ENCODE data around the gene DIRAS3.
"Not testable (repeated sequence)": the region's sequence is repeated elsewhere in the genome, so short reads cannot be mapped to it uniquely, and the experiment has no call there.

Gene DIRAS3

DNA sequence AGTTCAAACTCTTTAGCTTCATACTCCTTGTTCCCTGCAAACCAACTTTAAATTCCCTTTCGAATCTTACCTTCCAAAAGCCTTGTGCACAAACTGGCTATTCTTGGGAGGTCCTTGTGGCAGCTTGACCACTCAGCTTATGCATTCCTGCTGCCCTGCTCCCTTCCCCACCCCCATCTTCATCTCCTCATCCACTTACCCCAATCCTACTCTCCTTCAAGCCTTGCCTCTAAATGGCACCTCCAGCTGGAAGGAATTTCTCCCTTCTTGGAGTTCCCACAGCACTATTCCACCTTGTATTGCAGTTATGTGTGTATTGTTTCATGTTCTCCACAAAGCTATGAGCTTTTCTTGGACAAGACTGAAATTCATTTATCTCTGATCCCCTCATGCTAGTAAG, 15.3 kb upstream of the DIRAS3 start:
- Histone ChIP-seq H3K27ac (ENCODE audit: low read depth, low read length) (no peak overlapping the region), H2AK5ac (ENCODE audit: low read length) (no peak overlapping the region), H3K4me2 (ENCODE audit: low read length) (no peak overlapping the region), H3K18ac (ENCODE audit: low read length) (no peak overlapping the region), H4K12ac (ENCODE audit: low read depth, low read length) (no peak overlapping the region), H3K36me3 (ENCODE audit: control insufficient read depth in 1 of 2, insufficient read depth in 2 of 2, low read length in 2 of 2) (no peaks in the 10 kb centered on the region), H2BK5ac (ENCODE audit: low read depth, low read length, poor library complexity) (no peak overlapping the region), H3K23ac (ENCODE audit: low read length) (peak overlapping the region; percentile 71), H3K9ac (ENCODE audit: low read length) (no peak overlapping the region), H3K4me3 (ENCODE audit: low read depth, low read length) (no peak overlapping the region), H3K4me1 (ENCODE audit: control insufficient read depth in 1 of 2, insufficient read depth in 2 of 2, low read length in 2 of 2) (no peaks in the 10 kb centered on the region), H3K79me1 (ENCODE audit: low read length) (no peaks in the 10 kb centered on the region), H2BK12ac (ENCODE audit: low read length) (no peak overlapping the region), H3K4ac (ENCODE audit: low read depth, low read length) (no peak overlapping the region), H4K91ac (ENCODE audit: low read depth, low read length) (no peak overlapping the region), H3K14ac (ENCODE audit: low read length) (no peak overlapping the region), H3K27me3 (ENCODE audit: insufficient read depth, low read length) (no peaks in the 10 kb centered on the region), H3K79me2 (ENCODE audit: control insufficient read depth, insufficient read depth, low read length, poor library complexity) (no peaks in the 10 kb centered on the region), H2BK120ac (ENCODE audit: insufficient read depth, low read length, poor library complexity) (no peak overlapping the region), H2AFZ (ENCODE audit: insufficient read depth, low read length, poor library complexity) (no peak overlapping the region), H4K8ac (ENCODE audit: low read depth, low read length) (no peak overlapping the region), H3K9me3 (ENCODE audit: insufficient read depth, low read depth, low read length) (no peaks in the 10 kb centered on the region)
- DNase-seq = no peak
- 100% methylated on average over 1 of the region's 1 CpG for WGBS (ENCODE audit: extremely low coverage, insufficient coverage, insufficient read length)

- no CpG with 5 or more reads among the region's 6 CpGs for WGBS (ENCODE audit: extremely low coverage, insufficient coverage, insufficient read length)
- H3K23ac ChIP-seq (ENCODE audit: low read length) = not testable (repeated sequence)
Observed at GRCh38 chr1:68058053-68058452, 7.6 kb upstream of the DIRAS3 start.

DNA sequence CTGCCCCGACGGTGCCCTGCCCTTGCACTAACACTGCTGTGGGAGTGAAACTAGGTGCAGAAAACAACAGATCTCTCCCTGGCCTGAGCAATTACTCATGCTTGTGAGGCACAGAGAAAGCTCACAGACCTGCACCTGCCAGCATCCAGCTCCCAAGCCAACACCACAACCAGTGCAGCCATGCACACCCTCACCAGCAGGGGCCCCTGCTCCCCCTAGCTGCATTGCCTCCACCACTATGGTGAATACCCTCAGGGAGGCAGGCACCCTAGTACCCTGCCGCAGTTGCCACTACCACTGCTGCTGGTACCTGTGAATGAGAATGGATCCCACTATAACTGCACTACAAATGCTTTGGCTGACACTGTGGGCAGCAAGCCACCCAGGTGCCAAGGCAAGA, 7.1 kb upstream of the DIRAS3 start:
- Histone ChIP-seq H3K27me3 (ENCODE audit: insufficient read depth, low read length) (no peaks in the 10 kb centered on the region), H3K9ac (ENCODE audit: low read length) (no peak overlapping the region), H2AFZ (ENCODE audit: insufficient read depth, low read length, poor library complexity) (no peak overlapping the region), H2BK120ac (ENCODE audit: insufficient read depth, low read length, poor library complexity) (no peak overlapping the region), H3K4me3 (ENCODE audit: low read depth, low read length) (no peak overlapping the region), H3K18ac (ENCODE audit: low read length) (no peak overlapping the region), H2AK5ac (ENCODE audit: low read length) (no peak overlapping the region), H4K8ac (ENCODE audit: low read depth, low read length) (no peak overlapping the region), H3K36me3 (ENCODE audit: control insufficient read depth in 1 of 2, insufficient read depth in 2 of 2, low read length in 2 of 2) (no peaks in the 10 kb centered on the region), H3K14ac (ENCODE audit: low read length) (no peak overlapping the region), H3K27ac (ENCODE audit: low read depth, low read length) (no peak overlapping the region), H3K4me2 (ENCODE audit: low read length) (no peak overlapping the region), H3K23ac (ENCODE audit: low read length) (no peak overlapping the region), H3K4ac (ENCODE audit: low read depth, low read length) (no peak overlapping the region), H3K9me3 (ENCODE audit: insufficient read depth, low read depth, low read length) (peaks cover 2% of the 10 kb centered on the region), H3K4me1 (ENCODE audit: control insufficient read depth in 1 of 2, insufficient read depth in 2 of 2, low read length in 2 of 2) (no peaks in the 10 kb centered on the region), H3K79me2 (ENCODE audit: control insufficient read depth, insufficient read depth, low read length, poor library complexity) (no peaks in the 10 kb centered on the region), H2BK5ac (ENCODE audit: low read depth, low read length, poor library complexity) (no peak overlapping the region), H4K12ac (ENCODE audit: low read depth, low read length) (no peak overlapping the region), H4K91ac (ENCODE audit: low read depth, low read length) (no peak overlapping the region), H2BK12ac (ENCODE audit: low read length) (no peak overlapping the region), H3K79me1 (ENCODE audit: low read length) (no peaks in the 10 kb centered on the region)
- DNase-seq = peak in 1 of 2 donors; percentile 13
- WGBS (ENCODE audit: extremely low coverage, insufficient coverage, insufficient read length) = no CpG with 5 or more reads among the region's 3 CpGs

More at GRCh38 chr1:68058053-68058452, 7.6 kb upstream of the DIRAS3 start:
- DNase-seq = peak in 1 of 2 donors; percentile 20
- not testable (repeated sequence) for H3K4me2 ChIP-seq (ENCODE audit: low read length); H4K8ac ChIP-seq (ENCODE audit: low read depth, low read length); H3K18ac ChIP-seq (ENCODE audit: low read length); H3K79me2 ChIP-seq (ENCODE audit: control insufficient read depth, insufficient read depth, low read length, poor library complexity); H3K27ac ChIP-seq (ENCODE audit: low read depth, low read length); H2AFZ ChIP-seq (ENCODE audit: insufficient read depth, low read length, poor library complexity); H3K4me1 ChIP-seq (ENCODE audit: control insufficient read depth in 1 of 2, insufficient read depth in 2 of 2, low read length in 2 of 2); H3K9ac ChIP-seq (ENCODE audit: low read length); H3K4ac ChIP-seq (ENCODE audit: low read depth, low read length); H2BK120ac ChIP-seq (ENCODE audit: insufficient read depth, low read length, poor library complexity); H3K36me3 ChIP-seq (ENCODE audit: control insufficient read depth in 1 of 2, insufficient read depth in 2 of 2, low read length in 2 of 2); H2AK5ac ChIP-seq (ENCODE audit: low read length); H3K79me1 ChIP-seq (ENCODE audit: low read length); H4K91ac ChIP-seq (ENCODE audit: low read depth, low read length); H3K4me3 ChIP-seq (ENCODE audit: low read depth, low read length); H2BK12ac ChIP-seq (ENCODE audit: low read length); H3K14ac ChIP-seq (ENCODE audit: low read length); H2BK5ac ChIP-seq (ENCODE audit: low read depth, low read length, poor library complexity); H3K9me3 ChIP-seq (ENCODE audit: insufficient read depth, low read depth, low read length); H3K27me3 ChIP-seq (ENCODE audit: insufficient read depth, low read length); H4K12ac ChIP-seq (ENCODE audit: low read depth, low read length)

DNA sequence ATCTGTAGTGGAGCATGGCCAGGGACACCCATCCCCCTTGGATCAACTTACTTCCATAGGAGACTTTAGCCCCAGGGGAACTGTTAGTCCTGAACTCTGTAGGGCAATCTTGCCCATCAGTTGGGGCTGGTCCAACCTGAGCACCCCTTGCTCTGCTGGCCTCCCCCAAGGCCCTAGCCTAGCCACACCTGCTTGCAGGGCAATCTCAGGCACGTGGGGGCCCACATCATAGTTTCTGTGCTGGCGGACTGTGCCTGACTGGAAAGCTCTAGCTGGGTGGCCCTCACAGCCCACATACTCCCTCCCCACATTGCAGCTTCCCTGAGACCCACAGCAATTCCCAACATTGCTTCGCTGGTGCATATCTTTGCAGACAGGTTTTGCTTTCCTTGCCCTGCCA, 6.6 kb upstream of the DIRAS3 start:
- no peak overlapping the region for H3K9ac ChIP-seq (ENCODE audit: low read length)

More for the DNA sequence above, 6.6 kb upstream of the DIRAS3 start:
- no peak overlapping the region for H2AK5ac ChIP-seq (ENCODE audit: low read length)
- no peak overlapping the region for H2BK12ac ChIP-seq (ENCODE audit: low read length)
- H2AFZ ChIP-seq (ENCODE audit: insufficient read depth, low read length, poor library complexity) = no peak overlapping the region
- no peak overlapping the region for H2BK120ac ChIP-seq (ENCODE audit: insufficient read depth, low read length, poor library complexity)
- no peak overlapping the region for H4K91ac ChIP-seq (ENCODE audit: low read depth, low read length)
- H3K27me3 ChIP-seq (ENCODE audit: insufficient read depth, low read length) = no peaks in the 10 kb centered on the region
- H3K4me1 ChIP-seq (ENCODE audit: control insufficient read depth in 1 of 2, insufficient read depth in 2 of 2, low read length in 2 of 2) = no peaks in the 10 kb centered on the region
- no peak overlapping the region for H3K23ac ChIP-seq (ENCODE audit: low read length)
- no peak overlapping the region for H3K4me3 ChIP-seq (ENCODE audit: low read depth, low read length)
- H3K79me2 ChIP-seq (ENCODE audit: control insufficient read depth, insufficient read depth, low read length, poor library complexity) = no peaks in the 10 kb centered on the region
- no peaks in the 10 kb centered on the region for H3K79me1 ChIP-seq (ENCODE audit: low read length)
- H4K8ac ChIP-seq (ENCODE audit: low read depth, low read length) = no peak overlapping the region
- H3K36me3 ChIP-seq (ENCODE audit: control insufficient read depth in 1 of 2, insufficient read depth in 2 of 2, low read length in 2 of 2) = no peaks in the 10 kb centered on the region
- no peak overlapping the region for H4K12ac ChIP-seq (ENCODE audit: low read depth, low read length)
- no CpG with 5 or more reads among the region's 3 CpGs for WGBS (ENCODE audit: extremely low coverage, insufficient coverage, insufficient read length)
- no peak overlapping the region for H3K4me2 ChIP-seq (ENCODE audit: low read length)
- DNase-seq = peak; percentile 46 to 58
- no peak overlapping the region for H3K4ac ChIP-seq (ENCODE audit: low read depth, low read length)
- no peak overlapping the region for H3K27ac ChIP-seq (ENCODE audit: low read depth, low read length)
- H3K9me3 ChIP-seq (ENCODE audit: insufficient read depth, low read depth, low read length) = peaks cover 3% of the 10 kb centered on the region
- H3K14ac ChIP-seq (ENCODE audit: low read length) = no peak overlapping the region
- H3K18ac ChIP-seq (ENCODE audit: low read length) = no peak overlapping the region
- no peak overlapping the region for H2BK5ac ChIP-seq (ENCODE audit: low read depth, low read length, poor library complexity)

All from trophoblast cell (in vitro differentiated cells and primary cell).